ENCODE results near the gene MLIP. TPM values are rescaled to one million over a fixed set of nuclear protein-coding genes. Genes with fewer than 3 reads are reported as not detected.

MLIP gene
- total RNA-seq, 4 donors from 2014 or later: 0.54 to 0.62 TPM; not detected in 2

- H3K27me3 ChIP-seq: no peaks in the 10 kb centered on the region
- no peaks in the 10 kb centered on the region for H3K36me3 ChIP-seq
- no peaks in the 10 kb centered on the region for H3K4me1 ChIP-seq
- TF ChIP-seq POLR2A (IDR thresholded peaks at IDR 0.05) (no peak), POLR2AphosphoS5 (IDR thresholded peaks at IDR 0.05) (no peak), EP300 (IDR thresholded peaks at IDR 0.05) (no peak)
- TF ChIP-seq, protein P1, sequence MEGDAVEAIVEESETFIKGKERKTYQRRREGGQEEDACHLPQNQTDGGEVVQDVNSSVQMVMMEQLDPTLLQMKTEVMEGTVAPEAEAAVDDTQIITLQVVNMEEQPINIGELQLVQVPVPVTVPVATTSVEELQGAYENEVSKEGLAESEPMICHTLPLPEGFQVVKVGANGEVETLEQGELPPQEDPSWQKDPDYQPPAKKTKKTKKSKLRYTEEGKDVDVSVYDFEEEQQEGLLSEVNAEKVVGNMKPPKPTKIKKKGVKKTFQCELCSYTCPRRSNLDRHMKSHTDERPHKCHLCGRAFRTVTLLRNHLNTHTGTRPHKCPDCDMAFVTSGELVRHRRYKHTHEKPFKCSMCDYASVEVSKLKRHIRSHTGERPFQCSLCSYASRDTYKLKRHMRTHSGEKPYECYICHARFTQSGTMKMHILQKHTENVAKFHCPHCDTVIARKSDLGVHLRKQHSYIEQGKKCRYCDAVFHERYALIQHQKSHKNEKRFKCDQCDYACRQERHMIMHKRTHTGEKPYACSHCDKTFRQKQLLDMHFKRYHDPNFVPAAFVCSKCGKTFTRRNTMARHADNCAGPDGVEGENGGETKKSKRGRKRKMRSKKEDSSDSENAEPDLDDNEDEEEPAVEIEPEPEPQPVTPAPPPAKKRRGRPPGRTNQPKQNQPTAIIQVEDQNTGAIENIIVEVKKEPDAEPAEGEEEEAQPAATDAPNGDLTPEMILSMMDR (IDR thresholded peaks at IDR 0.05): no peak
- ATAC-seq: no peak
- WGBS, 2 donors (ENCODE audit: low coverage in 1 of 2): 90% methylated on average over 3 of the region's 3 CpGs
- H3K4me3 ChIP-seq: no peak overlapping the region
- H3K9me3 ChIP-seq: no peaks in the 10 kb centered on the region
- no peak overlapping the region for H3K27ac ChIP-seq
Observed at GRCh38 chr6:54096811-54097210, 14.4 kb upstream of the MLIP start.

GRCh38 chr6:54097753-54098152 lies 13.5 kb upstream of the MLIP start:
- no peak overlapping the region for H3K27ac ChIP-seq
- WGBS, 2 donors (ENCODE audit: low coverage in 1 of 2): 42 to 63% methylated on average over 2 to 4 of the region's 4 CpGs
- H3K4me3 ChIP-seq: no peak overlapping the region
- no peaks in the 10 kb centered on the region for H3K27me3 ChIP-seq
- TF ChIP-seq EP300 (IDR thresholded peaks at IDR 0.05) (no peak), POLR2A (IDR thresholded peaks at IDR 0.05) (no peak), POLR2AphosphoS5 (IDR thresholded peaks at IDR 0.05) (no peak)
- TF ChIP-seq, protein P1 (IDR thresholded peaks at IDR 0.05): no peak
- H3K4me1 ChIP-seq: no peaks in the 10 kb centered on the region
- H3K36me3 ChIP-seq: no peaks in the 10 kb centered on the region
- no peak for ATAC-seq
- H3K9me3 ChIP-seq: no peaks in the 10 kb centered on the region

- 81 to 84% methylated on average over 5 of the region's 6 CpGs for WGBS, 2 donors (ENCODE audit: low coverage in 1 of 2)
- H3K27me3 ChIP-seq: no peaks in the 10 kb centered on the region
- ATAC-seq: no peak
- TF ChIP-seq, protein P1 (IDR thresholded peaks at IDR 0.05): no peak
- TF ChIP-seq EP300 (IDR thresholded peaks at IDR 0.05) (no peak), POLR2AphosphoS5 (IDR thresholded peaks at IDR 0.05) (no peak), POLR2A (IDR thresholded peaks at IDR 0.05) (no peak)
- no peaks in the 10 kb centered on the region for H3K36me3 ChIP-seq
- no peaks in the 10 kb centered on the region for H3K9me3 ChIP-seq
- no peak overlapping the region for H3K27ac ChIP-seq
- no peak overlapping the region for H3K4me3 ChIP-seq
- no peaks in the 10 kb centered on the region for H3K4me1 ChIP-seq
Observed at GRCh38 chr6:54098450-54099044, 12.7 kb upstream of the MLIP start.

DNA sequence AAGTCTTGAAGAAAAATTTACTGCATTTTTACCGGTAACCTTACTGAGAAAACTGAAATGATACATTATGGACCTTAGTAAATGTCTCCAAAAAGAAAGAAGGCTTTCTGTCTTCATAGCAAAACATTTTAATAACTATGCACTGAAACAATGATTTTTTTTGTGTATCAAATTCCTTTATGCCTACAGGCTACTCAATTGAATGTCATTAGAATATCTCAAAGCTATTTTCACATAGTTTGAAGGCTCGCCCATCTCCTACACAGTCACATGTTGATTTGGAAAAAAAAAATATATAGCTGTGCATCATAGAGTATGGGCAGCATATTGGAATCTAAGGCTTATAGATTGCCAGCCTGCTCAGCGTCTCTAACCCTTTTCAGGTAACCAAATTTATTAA lies 12.0 kb upstream of the MLIP start:
- no peak for ATAC-seq
- TF ChIP-seq, protein P1 (IDR thresholded peaks at IDR 0.05): no peak
- no peak for TF ChIP-seq POLR2A (IDR thresholded peaks at IDR 0.05)
- TF ChIP-seq EP300 (IDR thresholded peaks at IDR 0.05): no peak
- no peak for TF ChIP-seq POLR2AphosphoS5 (IDR thresholded peaks at IDR 0.05)
- Histone ChIP-seq H3K4me3 (no peak overlapping the region), H3K36me3 (no peaks in the 10 kb centered on the region), H3K4me1 (no peaks in the 10 kb centered on the region), H3K27me3 (no peaks in the 10 kb centered on the region), H3K9me3 (no peaks in the 10 kb centered on the region), H3K27ac (no peak overlapping the region)
- 76 to 80% methylated on average over 3 of the region's 3 CpGs for WGBS, 2 donors (ENCODE audit: low coverage in 1 of 2)

- WGBS, 2 donors (ENCODE audit: low coverage in 1 of 2): 79 to 86% methylated on average over 1 of the region's 1 CpG
Observed at GRCh38 chr6:54100411-54101006, 10.7 kb upstream of the MLIP start.

More at GRCh38 chr6:54100411-54101006, 10.7 kb upstream of the MLIP start:
- no peak for ATAC-seq
- Histone ChIP-seq H3K4me3 (no peak overlapping the region), H3K27ac (no peak overlapping the region), H3K4me1 (no peaks in the 10 kb centered on the region), H3K36me3 (no peaks in the 10 kb centered on the region), H3K27me3 (no peaks in the 10 kb centered on the region), H3K9me3 (no peaks in the 10 kb centered on the region)
- no peak for TF ChIP-seq POLR2AphosphoS5 (IDR thresholded peaks at IDR 0.05)

Measured in gastroesophageal sphincter (tissue), 4 donors.